GM21825 (cell line): ENCODE data around the gene MRPS33.
"Not testable (repeated sequence)": the region's sequence is repeated elsewhere in the genome, so short reads cannot be mapped to it uniquely, and the experiment has no call there.

Experiments
- ATAC-seq: cut with Tn5 transposase; IDR thresholded peaks from one replicate; pipeline ENCODE4 v1.9.1; 2021; ENCODE audit warnings: mild to moderate bottlenecking, moderate library complexity; ENCODE audit not compliant: unreplicated experiment

The MRPS33 gene

DNA sequence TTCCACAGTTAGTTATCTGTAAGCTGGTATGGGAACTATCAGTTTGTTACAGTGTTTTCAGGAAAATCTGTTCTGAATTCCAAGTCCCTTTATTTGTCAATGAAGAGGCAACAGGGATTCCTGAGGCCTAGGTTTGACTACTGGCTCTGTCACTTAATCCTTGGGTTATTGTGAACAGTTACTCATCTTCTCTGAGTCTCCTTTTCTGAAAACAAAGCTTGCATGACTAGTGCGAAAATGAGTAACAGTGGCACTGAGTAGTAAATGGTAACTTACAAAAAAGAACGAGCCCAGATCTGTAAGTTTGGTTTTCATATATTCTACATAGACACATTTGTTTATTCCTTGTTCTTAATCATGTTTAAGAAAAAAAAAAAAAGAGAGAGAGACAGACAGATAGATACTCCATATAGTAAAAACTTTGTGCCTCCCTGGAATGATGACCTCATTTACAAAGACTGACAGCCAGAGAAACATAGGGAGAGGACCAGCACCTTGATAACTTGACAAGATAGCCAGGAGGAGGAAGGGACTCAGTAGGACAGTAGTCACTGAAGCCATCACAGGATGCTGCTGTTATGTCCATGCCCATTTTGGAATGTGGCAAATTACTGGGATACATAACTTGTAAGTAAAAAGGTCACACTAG is 1.9 kb downstream of the MRPS33 start:
- ATAC-seq: no peak

DNA sequence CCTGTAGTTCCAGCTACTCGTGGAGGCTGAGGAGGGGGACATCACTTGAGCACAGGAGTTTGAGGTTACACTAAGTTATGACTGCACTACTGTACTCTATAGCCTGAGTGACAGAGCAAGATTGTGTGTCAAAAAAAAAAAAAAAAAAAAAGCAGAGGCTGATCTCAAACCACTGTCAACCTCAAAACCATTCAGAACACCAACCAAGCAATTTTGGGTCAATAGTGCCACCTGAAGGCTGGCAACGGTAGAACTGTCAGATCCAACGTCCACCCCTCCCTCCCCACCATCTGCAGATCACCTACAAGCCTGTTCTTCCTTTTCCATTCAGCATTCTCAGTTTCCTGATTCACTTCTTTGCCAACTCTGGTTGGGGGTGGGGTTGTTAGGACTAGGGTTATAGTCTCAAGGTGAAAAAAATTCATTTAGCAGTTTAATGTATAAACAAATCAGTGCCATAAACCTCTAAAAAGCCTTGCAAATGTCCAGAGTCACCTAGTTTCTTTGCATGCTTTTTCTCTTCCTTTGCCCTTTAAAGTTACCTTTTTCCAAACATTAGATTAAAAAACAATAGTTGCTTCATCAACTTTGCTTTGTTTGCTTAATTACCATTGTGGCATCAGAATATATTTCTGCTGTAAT is 2.6 kb downstream of the MRPS33 start:
- peak; percentile 29 for ATAC-seq

DNA sequence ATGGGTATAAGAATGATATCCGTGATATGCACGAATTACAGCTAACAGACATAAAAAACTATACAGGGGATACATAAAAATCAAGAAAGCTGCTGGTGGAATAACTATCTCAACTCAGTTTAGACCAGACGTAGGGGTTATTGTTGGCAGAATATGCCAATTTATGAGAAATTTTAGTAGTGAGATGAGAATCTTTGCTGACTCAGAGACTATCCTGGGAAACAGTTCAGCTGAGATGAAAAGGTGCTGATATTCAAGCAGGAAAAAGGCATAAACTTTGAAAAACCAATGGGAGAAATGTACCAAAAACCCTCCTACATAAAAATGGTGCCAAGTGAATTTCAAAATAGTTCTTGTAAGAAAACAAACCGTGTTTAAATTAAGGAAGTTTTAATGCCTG is 3.3 kb downstream of the MRPS33 start:
- ATAC-seq: no peak

DNA sequence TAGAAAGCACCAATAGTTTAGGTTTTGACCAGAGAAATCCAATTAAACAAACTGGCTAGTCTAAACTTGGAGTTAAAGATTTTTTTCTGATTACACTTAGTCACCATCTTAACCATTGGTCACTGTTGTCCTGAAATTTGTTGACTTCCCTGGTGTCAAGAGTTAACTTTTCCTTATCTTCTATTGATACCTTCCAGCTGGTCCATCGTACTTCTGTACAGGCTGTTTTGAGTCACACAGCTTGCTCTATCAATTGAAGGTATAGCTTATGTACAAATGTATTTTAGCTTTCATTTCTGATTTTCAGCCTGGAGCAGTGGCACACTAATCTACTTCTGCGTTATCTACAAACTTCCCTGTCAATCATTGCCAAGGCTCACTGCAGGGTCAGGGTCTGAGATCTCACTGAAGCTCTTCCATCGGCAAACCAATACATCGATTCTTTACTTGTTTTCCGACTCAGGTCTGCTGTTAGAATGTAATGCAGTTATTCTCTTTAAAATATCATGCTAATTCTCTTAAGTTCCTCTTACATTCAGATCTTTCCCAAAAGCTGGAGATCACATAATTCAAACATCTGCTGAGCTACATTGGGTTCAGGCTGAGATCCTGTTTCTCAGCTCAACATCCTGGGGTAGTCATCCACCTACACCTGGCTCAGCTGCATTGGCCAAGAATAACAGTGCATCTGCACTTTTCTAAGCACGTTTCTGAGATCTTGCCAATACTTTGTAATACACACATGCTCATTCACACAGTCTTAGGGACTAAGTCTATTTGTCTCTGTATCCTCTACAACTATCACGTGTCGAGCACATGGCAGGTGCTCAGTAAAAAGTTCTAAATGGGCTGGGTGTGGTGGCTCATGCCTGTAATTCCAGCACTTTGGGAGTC is 11.3 kb downstream of the MRPS33 start:
- ATAC-seq: no peak

DNA sequence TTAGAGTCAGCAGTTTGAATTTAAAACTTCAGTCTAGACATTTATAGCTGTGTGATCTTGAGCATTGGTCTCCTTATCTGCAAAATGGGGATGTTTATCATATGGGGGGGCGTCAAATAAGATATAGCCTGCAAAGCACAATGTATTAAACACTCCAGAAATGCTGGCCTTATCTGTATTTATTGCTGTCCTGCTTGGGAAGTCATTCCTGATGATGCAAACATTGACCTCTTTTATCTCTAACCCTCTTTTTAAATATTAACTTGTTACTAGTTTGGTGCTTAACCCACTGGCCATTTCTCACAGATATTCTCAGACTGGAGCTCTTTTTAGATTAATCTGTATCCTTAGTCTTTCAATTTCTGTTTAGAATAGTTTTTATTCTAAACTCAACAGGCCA is 13.2 kb downstream of the MRPS33 start:
- no peak for ATAC-seq

DNA sequence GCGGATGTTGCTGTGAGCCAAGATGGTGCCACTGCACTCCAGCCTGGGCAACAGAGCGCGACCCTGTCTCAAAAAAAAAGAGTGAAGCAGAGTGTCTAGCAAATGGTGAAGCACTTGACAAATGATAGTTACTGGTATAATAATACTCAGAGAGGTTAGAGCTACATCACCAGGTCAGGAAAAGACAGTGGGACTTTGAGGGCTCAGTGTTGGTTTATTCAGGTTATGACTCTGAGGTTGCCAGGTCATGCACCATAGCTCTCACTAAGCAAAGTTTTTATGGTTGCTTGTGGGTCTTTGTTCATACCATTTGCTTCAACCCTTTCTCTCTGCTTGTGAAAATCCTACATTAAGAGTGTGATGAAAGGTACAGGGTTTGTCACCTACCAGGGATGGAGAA is 13.6 kb downstream of the MRPS33 start:
- no peak for ATAC-seq

DNA sequence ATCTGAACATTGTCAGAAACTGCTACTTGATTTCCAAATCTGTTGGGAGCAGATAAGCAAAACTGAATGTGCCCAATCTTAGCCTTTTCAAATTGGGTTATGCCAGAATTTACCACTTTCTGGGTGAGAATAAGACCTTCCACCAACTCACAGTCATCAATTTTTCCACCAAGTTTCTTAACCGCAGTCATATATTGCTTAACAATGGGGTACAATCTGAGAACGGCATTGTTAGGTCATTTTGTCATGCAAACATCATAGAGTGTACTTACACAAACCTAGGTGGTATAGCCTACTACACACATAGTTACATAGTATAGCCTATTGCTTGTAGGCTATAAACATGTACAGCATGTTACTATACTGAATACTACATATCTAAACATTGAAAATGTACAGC is 16.0 kb downstream of the MRPS33 start:
- ATAC-seq: no peak

DNA sequence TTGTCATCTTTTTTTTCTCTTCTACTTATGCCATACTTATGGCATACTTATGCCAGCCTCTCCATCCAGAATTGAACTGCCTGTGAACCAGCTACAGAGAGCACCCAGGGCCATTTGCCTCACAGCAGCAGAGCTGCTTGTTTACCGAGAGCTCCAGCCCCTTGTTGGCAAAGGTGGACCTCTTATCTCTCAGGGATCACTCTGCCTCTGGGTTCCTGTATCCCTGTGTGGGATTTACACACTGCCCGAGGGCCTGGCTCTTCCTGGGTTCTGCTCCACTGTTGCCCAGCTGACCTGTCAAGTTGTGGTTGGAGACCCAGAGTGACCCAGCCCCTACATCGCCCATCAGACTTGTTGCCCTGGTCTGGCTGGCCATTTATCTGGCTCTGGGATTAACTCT is 22.3 kb downstream of the MRPS33 start:
- no peak for ATAC-seq

DNA sequence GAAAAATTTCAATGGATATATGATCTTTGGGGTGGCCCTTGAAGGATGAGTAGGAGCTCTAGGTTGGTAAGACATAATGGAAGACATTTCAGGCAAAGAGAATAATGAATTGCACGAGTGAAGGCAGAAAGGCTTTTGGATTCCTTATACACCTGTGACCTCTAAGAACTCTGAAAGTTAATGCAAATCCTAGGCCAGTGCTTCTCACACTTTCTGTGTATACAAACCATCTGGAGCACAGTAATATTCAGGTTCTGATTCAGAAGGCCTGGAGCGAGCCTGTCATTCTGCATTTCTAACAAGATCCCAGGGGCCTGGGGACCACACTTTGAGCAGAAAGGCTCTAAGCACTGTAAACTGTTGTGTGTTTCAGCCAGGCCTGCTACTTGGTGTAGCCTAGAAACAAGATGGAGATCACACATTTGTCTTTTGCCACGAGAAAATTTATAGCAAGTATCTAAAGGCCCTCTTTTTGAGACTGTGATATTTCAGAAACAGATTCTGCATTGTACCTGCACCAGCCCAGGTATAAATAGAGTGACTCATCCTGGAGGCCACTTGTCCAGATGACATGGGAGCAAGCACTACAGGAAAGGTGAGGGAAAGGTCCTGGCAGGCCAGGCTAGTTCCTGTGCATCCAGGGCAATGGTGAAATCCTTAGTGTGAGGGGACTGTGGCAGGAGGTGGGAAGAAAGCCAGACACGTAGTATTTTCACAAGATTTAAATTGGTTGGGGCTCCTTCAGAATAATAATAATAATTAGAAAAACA is 24.4 kb downstream of the MRPS33 start:
- no peak for ATAC-seq

DNA sequence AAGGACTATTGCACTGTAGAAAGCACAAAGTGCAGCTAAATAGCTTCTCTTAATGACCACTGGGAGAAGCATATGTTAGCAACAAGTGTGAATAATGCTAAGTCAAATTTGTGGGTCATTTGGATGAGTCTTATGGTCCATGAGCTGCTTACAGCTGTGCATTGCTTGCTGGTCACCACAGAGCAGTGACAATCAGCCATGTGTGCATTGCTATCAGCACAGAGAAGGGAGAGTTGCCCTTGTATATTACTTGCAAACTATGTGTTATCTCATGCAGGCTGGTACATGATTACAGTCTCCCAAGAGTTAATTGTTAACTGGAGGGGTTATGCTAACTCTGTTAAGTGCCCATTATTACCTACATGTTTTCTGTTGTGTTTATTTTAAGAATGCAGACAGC is 25.7 kb downstream of the MRPS33 start:
- no peak for ATAC-seq

DNA sequence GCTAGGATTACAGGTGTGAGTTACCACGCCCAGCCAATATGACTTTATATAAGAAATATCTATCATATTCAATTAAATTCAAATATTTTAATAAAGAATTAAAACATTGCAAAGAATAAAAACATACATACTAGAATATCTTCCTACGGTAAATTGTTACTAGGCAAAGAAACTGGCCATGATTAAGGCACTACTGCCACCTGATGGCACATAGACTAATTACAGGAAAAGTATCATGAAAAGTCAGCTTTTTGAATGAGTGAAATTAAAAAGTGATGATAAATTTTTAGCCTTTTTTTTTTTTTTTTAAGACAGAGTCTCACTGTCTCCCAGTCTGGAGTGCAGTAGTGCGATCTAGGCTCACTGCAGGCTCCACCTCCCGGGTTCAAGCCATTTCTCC is 30.9 kb downstream of the MRPS33 start:
- no peak for ATAC-seq

DNA sequence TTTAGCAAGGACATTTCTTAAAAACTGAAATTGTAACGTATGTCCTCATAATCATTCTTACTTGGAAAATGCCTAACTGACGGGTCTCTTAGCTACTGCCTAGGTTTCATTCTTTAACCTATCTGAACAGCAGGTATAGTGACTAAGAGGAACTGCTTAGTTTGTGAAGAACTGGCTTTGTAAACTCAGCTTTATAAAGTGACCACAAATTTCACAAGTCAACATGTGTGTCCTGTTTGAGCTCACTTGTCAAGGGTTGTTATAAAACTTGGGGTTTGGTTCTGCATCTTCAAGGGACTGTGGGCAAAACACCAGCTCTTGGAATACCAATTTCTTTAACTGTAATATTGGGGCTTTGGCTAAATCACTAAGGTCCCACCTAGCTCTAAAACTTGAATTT is 32.2 kb downstream of the MRPS33 start:
- no peak for ATAC-seq

DNA sequence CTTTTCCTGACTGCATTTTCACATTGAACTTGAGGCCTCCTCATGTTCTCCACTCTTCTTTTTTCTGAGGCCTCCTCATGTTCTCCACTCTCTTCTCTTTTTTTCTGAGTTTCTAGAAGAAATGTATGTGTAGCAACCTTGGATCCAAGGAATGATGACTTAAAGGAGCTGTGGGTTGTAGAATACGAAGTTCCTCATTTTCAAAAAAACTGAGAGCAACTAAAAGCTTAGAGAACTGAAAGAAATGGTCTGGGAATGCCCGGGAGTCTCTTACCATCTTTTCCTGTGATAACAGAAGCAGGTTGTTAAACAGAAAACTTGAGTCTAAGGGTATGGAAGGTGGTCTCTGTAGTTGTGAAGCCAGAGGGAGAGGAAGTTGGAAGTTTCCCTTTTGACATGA is 32.8 kb downstream of the MRPS33 start:
- ATAC-seq: no peak

DNA sequence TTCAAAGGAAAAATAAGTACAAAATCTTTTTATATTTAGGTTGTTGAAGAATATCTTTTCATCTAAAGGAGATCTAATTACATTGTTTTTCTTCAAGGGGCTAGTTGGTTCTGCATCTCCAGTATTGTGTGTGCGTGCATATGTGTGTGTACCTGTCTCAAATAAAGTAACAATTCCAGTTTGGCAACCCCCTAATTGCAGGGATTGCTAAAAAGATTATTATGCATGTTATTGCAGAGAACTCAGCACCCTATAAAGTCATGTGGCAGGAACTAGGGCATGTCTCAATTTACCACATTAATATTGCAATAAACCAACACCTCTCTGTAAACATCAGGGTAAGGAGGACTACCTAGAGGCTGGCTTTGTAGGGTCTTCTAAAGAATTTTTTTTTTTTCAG is 37.0 kb downstream of the MRPS33 start:
- ATAC-seq: no peak

DNA sequence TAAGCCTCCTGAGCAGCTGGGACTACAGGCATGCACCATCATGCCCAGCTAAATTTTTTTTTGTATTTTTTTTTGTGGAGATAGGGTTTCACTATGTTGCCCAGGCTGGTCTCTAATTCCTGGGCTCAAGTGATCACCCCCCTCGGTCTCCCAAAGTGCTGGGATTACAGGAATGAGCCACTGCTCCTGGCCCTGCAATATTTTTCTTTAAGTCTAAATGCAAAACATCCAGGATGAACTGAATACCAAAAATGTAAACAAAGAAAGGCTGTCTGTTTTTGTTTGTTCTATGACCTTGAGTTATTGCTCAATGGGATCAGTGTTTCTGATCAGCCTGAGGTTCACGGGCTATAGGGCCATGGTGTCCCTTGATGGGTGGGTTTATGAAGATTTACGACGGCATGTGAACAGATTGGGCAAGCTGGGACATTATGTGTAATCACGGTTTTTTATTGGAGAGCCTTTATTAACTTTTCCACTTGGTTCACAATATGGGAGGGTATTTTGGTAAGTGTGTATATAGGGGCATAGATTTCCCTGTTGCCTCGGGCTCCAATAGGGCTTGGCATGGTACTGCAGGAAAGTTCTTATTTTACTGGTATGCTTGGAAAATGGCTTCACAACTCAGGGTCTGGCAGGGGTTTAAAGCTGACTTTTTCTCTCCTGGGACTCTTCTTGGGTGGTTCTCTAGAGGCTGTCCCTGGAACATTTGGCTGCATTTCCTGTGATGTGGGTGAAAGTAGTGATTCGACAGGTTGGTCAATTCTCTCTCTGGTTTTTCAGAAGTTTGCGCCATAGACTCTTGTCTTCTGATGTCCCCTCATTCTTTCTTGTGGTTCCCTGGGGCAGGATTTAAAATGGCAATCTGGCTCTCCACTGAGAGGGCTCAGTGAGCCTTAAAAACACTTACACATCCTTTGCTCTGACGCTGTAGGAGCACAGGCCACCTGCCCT is 41.6 kb downstream of the MRPS33 start:
- no peak for ATAC-seq

DNA sequence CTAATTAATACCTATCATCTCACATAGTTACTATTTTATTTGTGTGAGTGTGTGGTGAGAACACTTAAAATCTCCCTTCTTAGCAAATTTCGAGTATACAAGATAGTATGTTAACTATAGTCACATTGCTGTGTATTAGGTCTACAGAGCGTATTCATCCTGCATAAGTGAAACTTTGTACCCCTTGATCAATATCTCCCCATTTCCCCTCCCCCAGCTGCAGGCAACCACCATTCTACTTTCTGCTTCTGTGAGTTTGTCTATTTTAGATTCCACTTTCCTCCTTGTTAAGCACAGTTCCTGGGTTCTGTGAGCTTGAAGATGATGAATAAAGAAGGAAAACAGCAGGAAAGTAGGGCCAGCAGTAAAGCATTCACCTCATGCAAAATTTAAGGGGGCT is 42.4 kb downstream of the MRPS33 start:
- no peak for ATAC-seq

DNA sequence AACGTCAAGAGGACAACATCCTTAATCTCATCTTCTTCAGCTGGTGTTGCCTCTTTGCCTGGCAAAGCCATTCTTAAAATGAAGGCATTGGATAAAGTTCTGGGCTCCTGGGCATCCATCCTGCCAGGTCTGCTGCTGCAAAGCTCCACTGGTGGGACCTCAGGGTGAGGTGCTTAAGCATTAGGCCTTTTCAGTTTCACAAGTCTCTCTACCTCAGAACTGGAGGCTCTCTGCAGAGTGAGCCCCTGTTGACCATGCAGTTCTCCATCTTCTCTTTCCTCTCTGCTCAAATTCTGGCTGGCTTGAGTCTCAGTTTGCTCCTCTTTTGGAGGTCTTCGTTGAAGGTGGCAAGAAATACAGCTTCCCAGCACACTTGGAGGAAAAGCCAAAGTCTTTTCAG is 47.3 kb downstream of the MRPS33 start:
- ATAC-seq: no peak

DNA sequence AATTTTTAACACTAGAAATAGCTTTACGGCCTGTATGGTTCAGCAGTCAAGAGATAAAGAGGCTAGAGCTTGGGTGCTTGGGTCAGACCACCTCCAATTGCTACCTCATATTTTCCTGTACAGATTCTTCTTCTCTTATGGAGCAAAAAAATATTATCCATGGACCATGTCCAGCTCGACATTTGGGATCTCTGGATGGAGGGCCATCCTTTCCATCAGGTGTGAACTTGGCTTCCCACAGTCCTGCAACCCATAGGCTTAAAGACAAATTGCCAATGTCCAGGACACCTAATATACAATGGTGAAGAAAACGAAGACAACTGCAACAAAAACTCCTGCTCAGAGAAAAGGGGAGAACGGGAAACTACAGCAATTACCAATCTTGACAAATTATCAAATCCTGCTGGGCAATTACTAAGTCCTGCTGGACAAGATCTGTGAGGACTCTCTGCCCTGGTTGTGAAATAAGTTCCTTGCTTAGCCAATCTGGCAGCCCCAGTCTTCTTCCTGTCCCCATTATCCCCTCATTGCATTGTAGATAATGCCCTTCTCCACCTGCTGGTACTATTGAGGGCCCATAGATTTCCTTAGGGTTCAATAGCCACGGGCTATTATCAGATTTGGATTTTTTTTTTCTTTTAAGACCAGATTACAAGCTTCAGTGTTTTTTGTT is 48.1 kb downstream of the MRPS33 start:
- no peak for ATAC-seq

DNA sequence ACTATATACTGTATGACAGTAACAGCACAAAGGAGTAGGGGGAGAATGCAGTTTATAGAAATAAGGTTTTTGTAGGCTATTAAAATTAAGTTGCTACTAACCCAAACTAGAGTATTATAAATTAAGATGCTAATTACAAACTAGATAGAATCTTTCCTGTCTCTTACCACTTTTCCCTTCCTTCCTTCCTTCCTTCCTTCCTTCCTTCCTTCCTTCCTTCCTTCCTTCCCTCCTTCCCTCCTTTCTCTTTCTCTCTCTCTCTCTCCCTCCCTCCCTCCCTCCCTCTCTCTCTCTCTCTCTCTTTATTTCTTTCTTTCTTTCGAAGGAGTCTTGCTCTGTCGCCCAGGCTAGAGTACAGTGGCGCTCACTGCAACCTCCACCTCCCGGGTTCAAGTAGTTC is 53.6 kb downstream of the MRPS33 start:
- ATAC-seq: no peak

DNA sequence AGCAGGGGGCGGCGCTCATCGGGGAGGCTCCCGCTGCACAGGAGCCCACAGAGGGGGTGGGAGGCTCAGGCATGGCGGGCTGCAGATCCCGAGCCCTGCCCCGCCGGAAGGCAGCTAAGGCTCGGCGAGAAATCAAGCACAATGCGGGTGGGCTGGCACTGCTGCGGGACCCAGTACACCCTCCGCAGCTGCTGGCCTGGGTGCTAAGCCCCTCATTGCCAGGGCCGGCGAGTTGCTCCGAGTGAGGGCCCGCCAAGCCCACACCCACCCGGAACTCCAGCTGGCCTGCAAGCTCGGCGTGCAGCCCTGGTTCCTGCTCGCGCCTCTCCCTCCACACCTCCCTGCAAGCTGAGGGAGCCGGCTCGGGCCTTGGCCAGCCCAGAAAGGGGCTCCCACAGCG is 57.8 kb downstream of the MRPS33 start:
- not testable (repeated sequence) for ATAC-seq
